HCT116 (cell line): ENCODE results near the gene TIMM13.

Experiments used
- CBX3 ChIP-seq: IDR thresholded peaks from 2 replicates; pipeline ENCODE4 v1.6.1; 2012; ENCODE audit warnings: low read depth
- CEBPB ChIP-seq: IDR thresholded peaks from 2 replicates; pipeline ENCODE4 v1.6.1; 2012; ENCODE audit warnings: low read depth
- EGR1 ChIP-seq: IDR thresholded peaks from 2 replicates; pipeline ENCODE4 v1.6.1; 2012; ENCODE audit warnings: low read depth
- EZH2 ChIP-seq: fragments of 200-600 bp; sonication (generic); IDR thresholded peaks from 2 replicates; pipeline ENCODE4 v1.6.1; 2017; ENCODE audit warnings: antibody characterized with exemption, mixed run types
- MAX ChIP-seq: IDR thresholded peaks from 2 replicates; pipeline ENCODE4 v1.6.1; 2012
- POLR2AphosphoS5 ChIP-seq: IDR thresholded peaks from 2 replicates; pipeline ENCODE4 v1.6.1; 2011; ENCODE audit warnings: mild to moderate bottlenecking, low read depth, low read length, moderate library complexity
- REST ChIP-seq: IDR thresholded peaks from 2 replicates; pipeline ENCODE4 v1.6.1; 2012; ENCODE audit warnings: low read depth
- SIN3A ChIP-seq: IDR thresholded peaks from 2 replicates; pipeline ENCODE4 v1.6.1; 2012; ENCODE audit warnings: low read depth
- SRF ChIP-seq: IDR thresholded peaks from 2 replicates; pipeline ENCODE4 v1.6.1; 2012; ENCODE audit warnings: low read depth
- YY1 ChIP-seq: IDR thresholded peaks from 2 replicates; pipeline ENCODE4 v1.6.1; 2011; ENCODE audit warnings: low read length, low read depth, moderate library complexity, mild to moderate bottlenecking; ENCODE audit not compliant: insufficient replicate concordance; ENCODE audit errors: extremely low read depth
- ZFX ChIP-seq: fragments of 450-650 bp; IDR thresholded peaks from 2 replicates; pipeline ENCODE4 v1.6.1; 2017
- TF ChIP-seq, protein P1 (sequence below), 3 experiments: fragments of 200-600 bp in 1 of 3; sonication (generic) in 1 of 3; IDR thresholded peaks in 2 of 3; conservative IDR thresholded peaks in 1 of 3; 2 replicates each; pipeline ENCODE4 v1.5.1; 2012 to 2017; ENCODE audit warnings: low read depth in 2 of 3, low read length in 2 of 3, antibody characterized with exemption in 1 of 3, borderline replicate concordance in 1 of 3, control low read depth in 1 of 3, mild to moderate bottlenecking in 1 of 3, mixed read lengths in 1 of 3, mixed run types in 1 of 3, moderate library complexity in 1 of 3; ENCODE audit not compliant: insufficient read depth in 1 of 3

DNA sequence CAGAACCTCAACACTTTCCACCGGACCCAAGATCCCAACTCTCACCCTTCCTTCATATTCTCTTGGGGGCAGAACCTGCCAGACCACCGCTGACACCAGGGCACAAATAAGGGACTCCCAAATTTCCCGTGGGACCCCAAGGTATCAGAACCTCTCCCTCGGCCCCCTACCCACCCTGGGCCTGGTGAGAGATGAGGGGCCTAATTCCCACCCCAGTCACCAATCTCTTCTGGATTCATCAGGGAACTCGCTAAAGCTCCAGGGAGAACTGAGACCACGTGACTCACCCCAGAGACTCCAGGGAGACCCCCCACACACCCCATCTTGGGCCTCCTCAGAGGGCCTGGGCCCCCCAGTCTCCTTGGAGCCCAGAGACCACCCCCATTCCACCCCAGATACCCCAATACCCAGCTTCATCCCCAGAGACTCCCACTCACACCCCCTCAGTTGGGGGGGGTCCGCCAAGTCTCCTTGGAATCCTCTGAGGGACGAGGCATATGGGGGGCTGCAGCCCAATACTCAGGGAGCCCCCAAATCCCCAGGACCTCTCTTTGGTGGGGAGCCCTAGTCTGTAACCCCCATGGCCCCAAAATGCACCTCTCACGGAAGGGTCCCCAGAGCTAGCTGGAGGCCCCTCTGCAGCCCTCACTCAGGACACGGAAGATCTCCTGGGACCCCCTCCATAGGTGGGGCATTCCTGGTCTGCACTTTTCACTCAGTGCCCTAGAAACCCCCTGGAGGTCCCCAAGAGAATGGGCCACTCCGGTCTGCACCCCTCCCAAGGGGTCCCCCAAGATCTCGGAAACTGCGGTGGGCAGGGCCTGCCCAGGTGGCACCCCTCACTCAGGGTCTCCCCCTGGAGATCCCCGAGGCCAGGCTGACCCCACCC, 27.8 kb upstream of the TIMM13 start:
- TF ChIP-seq, protein P1, sequence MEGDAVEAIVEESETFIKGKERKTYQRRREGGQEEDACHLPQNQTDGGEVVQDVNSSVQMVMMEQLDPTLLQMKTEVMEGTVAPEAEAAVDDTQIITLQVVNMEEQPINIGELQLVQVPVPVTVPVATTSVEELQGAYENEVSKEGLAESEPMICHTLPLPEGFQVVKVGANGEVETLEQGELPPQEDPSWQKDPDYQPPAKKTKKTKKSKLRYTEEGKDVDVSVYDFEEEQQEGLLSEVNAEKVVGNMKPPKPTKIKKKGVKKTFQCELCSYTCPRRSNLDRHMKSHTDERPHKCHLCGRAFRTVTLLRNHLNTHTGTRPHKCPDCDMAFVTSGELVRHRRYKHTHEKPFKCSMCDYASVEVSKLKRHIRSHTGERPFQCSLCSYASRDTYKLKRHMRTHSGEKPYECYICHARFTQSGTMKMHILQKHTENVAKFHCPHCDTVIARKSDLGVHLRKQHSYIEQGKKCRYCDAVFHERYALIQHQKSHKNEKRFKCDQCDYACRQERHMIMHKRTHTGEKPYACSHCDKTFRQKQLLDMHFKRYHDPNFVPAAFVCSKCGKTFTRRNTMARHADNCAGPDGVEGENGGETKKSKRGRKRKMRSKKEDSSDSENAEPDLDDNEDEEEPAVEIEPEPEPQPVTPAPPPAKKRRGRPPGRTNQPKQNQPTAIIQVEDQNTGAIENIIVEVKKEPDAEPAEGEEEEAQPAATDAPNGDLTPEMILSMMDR (IDR thresholded peaks at IDR 0.05 in 2 of 3, conservative IDR thresholded peaks at IDR 0.05 in 1 of 3; ENCODE audit: borderline replicate concordance in 1 of 3, insufficient read depth in 1 of 3, low read depth in 2 of 3, low read length in 2 of 3), result no peak
- TF ChIP-seq CEBPB, result no peak
- TF ChIP-seq ZFX, result no peak
- TF ChIP-seq SRF, result no peak
- TF ChIP-seq CBX3, result no peak
- no peak for TF ChIP-seq MAX
- no peak for TF ChIP-seq EZH2
- TF ChIP-seq SIN3A, result no peak
- no peak for TF ChIP-seq REST
- TF ChIP-seq POLR2AphosphoS5, result no peak
- TF ChIP-seq YY1, result no peak
- no peak for TF ChIP-seq EGR1
